VCaP (cell line): ENCODE data around the gene NFILZ.

Experiments
- H3K27ac ChIP-seq: fragments of 450-650 bp; 2 replicates; pipeline ENCODE4 v1.5.1; 2017
- TF ChIP-seq, protein P1 (sequence below): fragments of 450-650 bp; conservative IDR thresholded peaks from 2 replicates; pipeline ENCODE4 v1.5.1; 2017; ENCODE audit warnings: mild to moderate bottlenecking, moderate library complexity

Gene NFILZ

DNA sequence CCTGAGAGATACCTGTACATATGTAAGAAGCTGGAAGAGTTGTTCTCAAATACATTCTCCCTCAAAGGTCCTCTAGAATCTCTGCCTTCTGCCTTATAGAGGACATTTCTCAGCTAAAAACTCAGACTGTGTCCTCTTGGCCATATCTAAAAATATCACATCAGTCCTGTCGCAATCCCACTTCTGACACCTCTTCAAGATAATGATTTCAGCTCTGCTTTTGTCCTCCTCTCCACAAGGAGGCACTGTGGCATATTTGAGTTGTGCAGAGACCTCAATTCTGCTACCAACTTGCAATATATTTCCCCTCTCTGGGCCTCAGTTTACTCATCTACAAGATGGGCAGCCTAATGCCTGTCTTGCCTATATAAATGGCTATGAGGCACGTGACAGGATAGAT is 36.5 kb upstream of the NFILZ start:
- TF ChIP-seq, protein P1, sequence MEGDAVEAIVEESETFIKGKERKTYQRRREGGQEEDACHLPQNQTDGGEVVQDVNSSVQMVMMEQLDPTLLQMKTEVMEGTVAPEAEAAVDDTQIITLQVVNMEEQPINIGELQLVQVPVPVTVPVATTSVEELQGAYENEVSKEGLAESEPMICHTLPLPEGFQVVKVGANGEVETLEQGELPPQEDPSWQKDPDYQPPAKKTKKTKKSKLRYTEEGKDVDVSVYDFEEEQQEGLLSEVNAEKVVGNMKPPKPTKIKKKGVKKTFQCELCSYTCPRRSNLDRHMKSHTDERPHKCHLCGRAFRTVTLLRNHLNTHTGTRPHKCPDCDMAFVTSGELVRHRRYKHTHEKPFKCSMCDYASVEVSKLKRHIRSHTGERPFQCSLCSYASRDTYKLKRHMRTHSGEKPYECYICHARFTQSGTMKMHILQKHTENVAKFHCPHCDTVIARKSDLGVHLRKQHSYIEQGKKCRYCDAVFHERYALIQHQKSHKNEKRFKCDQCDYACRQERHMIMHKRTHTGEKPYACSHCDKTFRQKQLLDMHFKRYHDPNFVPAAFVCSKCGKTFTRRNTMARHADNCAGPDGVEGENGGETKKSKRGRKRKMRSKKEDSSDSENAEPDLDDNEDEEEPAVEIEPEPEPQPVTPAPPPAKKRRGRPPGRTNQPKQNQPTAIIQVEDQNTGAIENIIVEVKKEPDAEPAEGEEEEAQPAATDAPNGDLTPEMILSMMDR: no peak
- H3K27ac ChIP-seq: no peak overlapping the region

DNA sequence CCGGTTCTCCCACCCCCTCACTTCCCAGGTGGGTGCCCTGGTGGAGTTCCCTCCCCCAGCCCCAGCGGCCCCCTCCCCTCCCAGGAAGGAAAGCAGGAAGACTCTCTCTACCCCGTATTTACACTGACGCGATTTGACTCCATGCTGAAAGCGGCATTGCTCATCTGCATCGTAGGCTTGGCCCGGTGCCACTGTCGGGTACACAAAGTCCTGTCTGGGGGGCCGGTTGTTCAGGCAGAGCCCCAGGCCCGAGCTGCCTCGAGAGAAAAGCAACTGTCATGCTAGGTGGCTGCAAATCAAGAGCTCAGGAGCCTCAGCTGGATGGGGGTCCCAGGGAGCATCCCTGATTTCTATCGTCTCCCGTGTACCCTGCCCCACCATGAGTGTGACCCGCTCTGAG is 34.8 kb upstream of the NFILZ start:
- TF ChIP-seq, protein P1: no peak
- H3K27ac ChIP-seq: no peak overlapping the region

DNA sequence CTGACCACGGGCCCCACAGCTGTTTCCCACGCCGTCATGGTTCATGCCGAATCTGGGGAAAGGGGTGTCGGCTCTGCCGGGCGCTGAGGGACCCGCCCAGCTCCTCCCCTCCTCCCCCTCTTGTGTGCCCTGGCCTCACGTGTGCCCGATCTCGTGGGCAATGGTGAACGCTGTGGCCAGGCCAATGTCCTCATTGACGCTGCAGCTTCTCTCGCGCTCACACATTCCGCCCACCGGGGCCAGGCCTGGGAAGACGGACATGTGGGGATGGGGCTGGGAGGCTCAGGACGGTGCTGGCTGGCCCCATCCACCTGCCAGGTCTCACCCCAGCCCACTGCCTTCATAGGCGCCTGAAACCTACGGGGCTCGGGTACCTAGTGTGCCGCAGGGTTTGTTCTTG is 34.3 kb upstream of the NFILZ start:
- TF ChIP-seq, protein P1: no peak
- H3K27ac ChIP-seq: no peak overlapping the region

DNA sequence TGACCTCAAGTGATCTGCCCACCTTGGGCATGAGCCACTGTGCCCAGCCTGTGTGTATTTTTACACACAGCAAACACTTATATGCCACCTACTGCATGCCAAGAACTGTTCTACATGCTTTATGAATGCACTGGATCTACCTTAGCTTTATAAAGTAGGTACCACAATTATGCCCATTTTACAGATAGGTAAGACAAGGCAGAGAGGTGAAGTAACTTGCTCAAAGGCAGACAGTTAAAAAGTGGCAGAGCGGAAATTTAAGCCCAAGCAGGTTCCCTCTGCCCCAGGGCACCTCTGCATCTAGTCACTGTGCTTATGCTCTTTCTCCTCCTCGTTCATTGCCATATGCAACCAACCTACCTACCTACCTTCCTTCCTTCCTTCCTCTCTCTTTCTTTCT is 30.4 kb upstream of the NFILZ start:
- H3K27ac ChIP-seq: no peak overlapping the region

DNA sequence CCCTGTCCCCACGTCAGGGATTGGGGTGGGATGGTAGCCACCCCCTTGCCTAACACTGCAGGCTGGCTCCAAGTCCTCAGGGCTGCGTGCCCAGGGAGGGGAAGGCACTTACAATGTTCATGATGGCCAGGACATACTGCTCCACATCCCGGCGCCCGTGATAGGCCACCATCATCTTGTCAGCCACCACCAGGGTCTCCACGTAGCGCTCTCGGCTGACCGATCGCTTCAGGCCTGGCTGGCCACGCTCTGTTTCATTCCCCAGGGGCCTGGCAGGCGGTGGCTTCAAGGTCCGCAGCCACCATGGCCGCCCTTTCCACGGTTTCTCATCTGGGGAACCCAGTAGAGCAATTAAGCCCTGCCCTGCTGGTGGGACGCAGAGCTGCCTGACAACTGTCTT is 29.6 kb upstream of the NFILZ start:
- no peak overlapping the region for H3K27ac ChIP-seq
- TF ChIP-seq, protein P1: no peak

More for the DNA sequence above, 30.4 kb upstream of the NFILZ start:
- TF ChIP-seq, protein P1: no peak

DNA sequence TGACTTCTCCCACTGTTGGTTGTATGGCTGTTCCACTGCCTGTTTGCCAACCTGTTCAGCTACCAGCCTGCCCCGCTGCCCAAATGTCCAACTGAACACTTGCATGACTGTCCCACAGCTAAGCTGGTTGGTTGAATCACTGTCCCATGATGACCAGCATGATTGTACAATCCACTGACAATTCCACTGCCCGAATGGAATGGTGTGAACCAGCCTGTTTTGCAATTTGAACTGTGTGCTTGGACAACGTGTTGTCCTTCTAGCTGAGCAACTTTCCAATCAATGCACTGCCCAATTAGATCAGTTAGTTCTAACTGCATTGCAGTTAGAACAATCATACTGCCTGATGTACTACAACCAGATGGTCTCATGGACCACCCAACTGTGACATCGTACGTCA is 28.6 kb upstream of the NFILZ start:
- H3K27ac ChIP-seq: no peak overlapping the region
- TF ChIP-seq, protein P1: no peak

DNA sequence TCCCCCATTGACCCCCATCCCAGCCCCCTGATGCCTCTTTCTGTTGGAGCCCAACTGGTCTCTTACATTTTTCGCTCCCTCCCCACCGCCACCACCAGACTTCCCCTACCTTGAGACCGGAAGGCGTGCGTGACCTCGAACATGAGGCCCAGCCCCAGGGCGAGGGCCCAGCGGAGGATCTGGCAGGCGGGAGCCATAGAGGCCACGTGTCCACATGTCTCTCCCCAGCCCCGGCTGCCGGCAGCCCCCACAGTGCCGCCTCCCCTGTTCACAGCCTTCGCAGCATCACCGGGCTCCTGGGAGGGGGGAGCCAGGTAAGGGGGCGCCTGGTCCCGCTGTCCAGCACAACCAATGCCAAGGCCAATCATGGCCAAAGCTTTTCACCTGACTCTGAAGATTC is 24.9 kb upstream of the NFILZ start:
- TF ChIP-seq, protein P1: no peak

DNA sequence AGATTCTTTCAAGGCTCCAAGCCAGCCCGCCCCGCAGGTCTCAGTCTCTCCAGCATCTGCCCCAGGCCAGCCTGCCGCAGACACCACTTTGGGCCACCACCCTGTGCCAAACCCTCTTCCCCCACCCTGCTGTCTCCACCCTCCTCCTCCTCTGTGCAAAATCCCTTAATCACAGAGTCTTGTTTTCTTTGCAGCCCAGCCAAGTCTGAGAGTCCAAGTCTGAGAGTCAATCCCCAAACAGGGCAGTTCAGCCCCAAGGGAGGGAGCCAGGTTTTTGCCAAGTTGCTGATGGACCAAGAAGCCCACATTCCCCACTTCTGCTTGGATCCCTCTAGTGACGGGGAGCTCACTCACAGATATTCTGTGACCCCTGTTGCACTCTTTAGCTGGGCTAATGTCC is 23.0 kb upstream of the NFILZ start:
- TF ChIP-seq, protein P1: no peak
- H3K27ac ChIP-seq: no peak overlapping the region

More for the DNA sequence above, 24.9 kb upstream of the NFILZ start:
- no peak overlapping the region for H3K27ac ChIP-seq
